Transverse colon (tissue), 4 donors: Measurements from ENCODE around the gene STK32C. TPM values are rescaled to one million over a fixed set of nuclear protein-coding genes. Genes with fewer than 3 reads are reported as not detected.

Source experiments
- DNase-seq: peaks from one replicate; pipeline ENCODE4 v3.0.0-alpha.2; 2019
- H3K27ac ChIP-seq, 4 donors: fragments of 200-600 bp; sonication (generic); 2 replicates each; pipeline ENCODE4 v1.5.1; 2016 to 2018; ENCODE audit warnings: inconsistent platforms in 4 of 4
- H3K27me3 ChIP-seq: fragments of 200-600 bp; sonication (generic); 2 replicates; pipeline ENCODE4 v1.5.1; 2017; ENCODE audit warnings: inconsistent platforms
- H3K36me3 ChIP-seq, 4 donors: fragments of 200-600 bp; sonication (generic); 2 replicates each; pipeline ENCODE4 v1.5.1; 2017 to 2019; ENCODE audit warnings: inconsistent platforms in 4 of 4
- H3K4me1 ChIP-seq, 4 donors: fragments of 200-600 bp; sonication (generic); 2 replicates each; pipeline ENCODE4 v1.5.1; 2017 to 2020; ENCODE audit warnings: inconsistent platforms in 4 of 4
- H3K4me3 ChIP-seq, 4 donors: fragments of 200-600 bp; sonication (generic); 1 replicate in 1 of 4; 2 replicates in 3 of 4; pipeline versions ENCODE4 v1.5.1 to v1.6.1; 2017 to 2019; ENCODE audit warnings: inconsistent platforms in 4 of 4
- H3K9me3 ChIP-seq, 2 donors: fragments of 200-600 bp; sonication (generic); 2 replicates each; pipeline ENCODE4 v1.5.1; 2017 to 2019; ENCODE audit warnings: inconsistent platforms in 2 of 2
- EP300 ChIP-seq: sonication (generic); formaldehyde crosslinking; IDR thresholded peaks from one replicate; pipeline ENCODE4 v1.6.1; 2017; ENCODE audit warnings: antibody characterized with exemption, low read depth
- POLR2A ChIP-seq: fragments of 450-650 bp; IDR thresholded peaks from one replicate; pipeline ENCODE4 v1.6.1; 2016; ENCODE audit warnings: antibody characterized with exemption, mild to moderate bottlenecking, moderate library complexity
- POLR2AphosphoS5 ChIP-seq, 3 donors: sonication (generic); formaldehyde crosslinking; IDR thresholded peaks; one replicate each; pipeline ENCODE4 v1.6.1; 2016; ENCODE audit warnings: antibody characterized with exemption in 3 of 3
- WGBS, 2 donors: methylation state at CpG; one replicate each; pipeline ENCODE4 v1.1.5; 2018; ENCODE audit warnings: low coverage in 1 of 2; 5-methylcytosine and 5-hydroxymethylcytosine counted together
- in situ Hi-C, 4 donors: fragments of 200-750 bp; cut with MboI; loops; one replicate each; pipeline versions ENCODE4 v1.15.0 to v1.15.1; 2017; ENCODE audit warnings: low sequenced_read_pairs in 3 of 4, low pct_ligation_motif_present in 1 of 4, low pct_unique_long_range_greater_than_20kb in 1 of 4
- intact Hi-C: fragments of 100-400 bp; cut with DNase I; formaldehyde crosslinking; loops from one replicate; pipeline ENCODE4 v1.15.1; 2023; ENCODE audit warnings: low total_unique reads
- total RNA-seq, 4 donors: library from RNA; depleted of rRNA; stranded (reverse); fragments of >200 nt; gene quantifications; one replicate each; pipeline ENCODE4 v1.1.0, GENCODE V29; 2016
- TF ChIP-seq, protein P1 (sequence below), 5 experiments: fragments of 200-600 bp in 3 of 5; fragments of 450-650 bp in 2 of 5; sonication (generic) in 3 of 5; IDR thresholded peaks; 1 replicate in 2 of 5; 2 replicates in 3 of 5; pipeline ENCODE4 v1.5.1; 2016 to 2017; ENCODE audit warnings: antibody characterized with exemption in 5 of 5, inconsistent platforms in 3 of 5, mild to moderate bottlenecking in 2 of 5, moderate library complexity in 1 of 5

The STK32C gene
- total RNA-seq, 4 donors from 2014 or later: 2.2 to 7.8 (median 3.7) TPM; not detected in 1

DNA sequence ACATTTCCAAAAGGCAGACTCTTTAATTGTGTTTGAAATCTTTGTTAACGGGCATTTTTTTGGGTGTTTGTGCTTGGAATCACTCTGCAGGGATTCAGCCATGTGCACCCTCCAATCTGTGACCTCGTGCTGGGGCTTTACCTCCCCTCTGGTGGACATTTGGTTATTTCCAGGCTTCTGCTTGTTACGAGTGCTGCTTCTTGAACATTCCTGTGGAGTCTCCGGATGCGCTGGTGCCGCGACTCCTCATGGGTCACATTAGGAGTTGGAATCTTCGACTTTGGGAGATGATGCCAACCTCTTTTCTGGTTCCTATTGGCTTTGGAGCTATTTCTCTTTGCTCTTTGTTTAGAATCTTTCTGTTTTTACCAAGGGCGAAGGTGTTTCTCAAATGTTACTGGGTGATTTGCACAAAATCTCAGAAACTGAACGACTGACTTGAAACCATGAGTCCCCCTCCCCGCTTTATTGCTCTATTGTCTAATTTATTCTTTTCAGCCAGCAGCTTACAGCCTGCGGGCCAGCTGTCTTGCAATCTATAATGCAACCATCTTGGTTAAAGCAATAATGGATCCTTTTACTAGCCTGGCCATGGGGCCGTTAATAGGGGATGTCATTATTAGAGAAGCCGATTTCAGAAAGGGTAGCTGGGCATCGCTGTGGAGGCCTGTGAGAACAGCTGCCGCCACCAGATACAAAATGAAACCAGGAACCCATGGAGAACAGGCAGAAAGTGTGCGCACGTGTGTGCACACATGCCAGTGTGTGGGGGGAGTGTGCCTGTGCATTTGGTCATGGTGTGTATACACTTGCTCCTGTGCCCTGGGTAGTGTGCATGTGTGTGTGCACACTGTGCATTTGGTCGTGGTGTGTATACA lies 130.9 kb downstream of the STK32C start:
- TF ChIP-seq EP300: no peak
- TF ChIP-seq, protein P1, sequence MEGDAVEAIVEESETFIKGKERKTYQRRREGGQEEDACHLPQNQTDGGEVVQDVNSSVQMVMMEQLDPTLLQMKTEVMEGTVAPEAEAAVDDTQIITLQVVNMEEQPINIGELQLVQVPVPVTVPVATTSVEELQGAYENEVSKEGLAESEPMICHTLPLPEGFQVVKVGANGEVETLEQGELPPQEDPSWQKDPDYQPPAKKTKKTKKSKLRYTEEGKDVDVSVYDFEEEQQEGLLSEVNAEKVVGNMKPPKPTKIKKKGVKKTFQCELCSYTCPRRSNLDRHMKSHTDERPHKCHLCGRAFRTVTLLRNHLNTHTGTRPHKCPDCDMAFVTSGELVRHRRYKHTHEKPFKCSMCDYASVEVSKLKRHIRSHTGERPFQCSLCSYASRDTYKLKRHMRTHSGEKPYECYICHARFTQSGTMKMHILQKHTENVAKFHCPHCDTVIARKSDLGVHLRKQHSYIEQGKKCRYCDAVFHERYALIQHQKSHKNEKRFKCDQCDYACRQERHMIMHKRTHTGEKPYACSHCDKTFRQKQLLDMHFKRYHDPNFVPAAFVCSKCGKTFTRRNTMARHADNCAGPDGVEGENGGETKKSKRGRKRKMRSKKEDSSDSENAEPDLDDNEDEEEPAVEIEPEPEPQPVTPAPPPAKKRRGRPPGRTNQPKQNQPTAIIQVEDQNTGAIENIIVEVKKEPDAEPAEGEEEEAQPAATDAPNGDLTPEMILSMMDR (IDR thresholded peaks at IDR 0.05): no peak
- TF ChIP-seq POLR2AphosphoS5 (IDR thresholded peaks at IDR 0.05): no peak
- no peak for TF ChIP-seq POLR2A
- H3K9me3 ChIP-seq: no peaks in the 10 kb centered on the region
- H3K4me1 ChIP-seq: no peaks in the 10 kb centered on the region
- no peak for DNase-seq
- H3K27ac ChIP-seq: no peak overlapping the region
- peaks cover 42% of the 10 kb centered on the region for H3K27me3 ChIP-seq
- 36 to 68% methylated on average over 5 to 19 of the region's 19 CpGs for WGBS, 2 donors
- intact Hi-C loops (no loop called here), in situ Hi-C loops (no loop called here)
- H3K36me3 ChIP-seq: no peaks in the 10 kb centered on the region
- H3K4me3 ChIP-seq: no peak overlapping the region

DNA sequence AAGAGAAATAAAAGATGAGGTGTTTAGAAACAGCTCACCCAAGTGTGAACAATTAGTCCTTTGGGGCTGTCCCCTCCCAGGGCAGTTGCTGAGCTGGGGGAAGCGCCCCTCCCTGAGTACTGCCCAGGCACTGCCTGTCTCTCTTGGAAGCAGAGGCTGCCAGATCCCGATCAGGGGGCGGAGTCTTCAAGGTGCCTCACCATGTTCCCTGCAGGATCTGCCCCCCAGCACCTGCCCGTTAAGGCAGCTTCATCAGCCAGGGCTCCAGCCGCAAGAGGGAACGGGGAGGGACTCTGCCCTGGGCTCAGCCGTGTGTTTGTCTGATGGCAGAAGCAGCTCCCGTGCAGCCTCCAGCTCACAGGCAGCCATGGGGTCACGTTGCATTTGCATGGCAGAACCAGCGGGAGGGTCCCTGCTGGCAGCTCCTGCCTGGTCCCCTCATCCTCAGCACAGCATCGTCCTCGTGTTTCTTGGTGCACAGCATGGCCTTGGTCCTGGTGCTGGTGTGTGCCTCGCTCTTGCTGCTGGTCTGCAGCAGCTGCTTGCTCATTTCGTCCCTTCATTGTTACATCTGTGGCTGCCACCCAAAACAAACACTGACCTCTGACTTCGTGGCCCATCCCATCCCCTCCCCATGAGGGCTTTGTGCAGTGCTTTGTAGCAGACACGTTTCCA lies 131.7 kb downstream of the STK32C start:
- Histone ChIP-seq H3K4me1 (no peaks in the 10 kb centered on the region), H3K36me3 (no peaks in the 10 kb centered on the region), H3K27me3 (peaks cover 39% of the 10 kb centered on the region), H3K4me3 (no peak overlapping the region), H3K27ac (no peak overlapping the region), H3K9me3 (no peaks in the 10 kb centered on the region)
- TF ChIP-seq, protein P1 (IDR thresholded peaks at IDR 0.05): no peak
- no peak for TF ChIP-seq POLR2AphosphoS5 (IDR thresholded peaks at IDR 0.05)
- no peak for TF ChIP-seq EP300
- no peak for TF ChIP-seq POLR2A
- 15% methylated on average over 10 of the region's 16 CpGs; no CpG with 5 or more reads in 1 of the 2 donors for WGBS, 2 donors
- no peak for DNase-seq
- intact Hi-C loops: no loop called here
- in situ Hi-C loops: no loop called here

DNA sequence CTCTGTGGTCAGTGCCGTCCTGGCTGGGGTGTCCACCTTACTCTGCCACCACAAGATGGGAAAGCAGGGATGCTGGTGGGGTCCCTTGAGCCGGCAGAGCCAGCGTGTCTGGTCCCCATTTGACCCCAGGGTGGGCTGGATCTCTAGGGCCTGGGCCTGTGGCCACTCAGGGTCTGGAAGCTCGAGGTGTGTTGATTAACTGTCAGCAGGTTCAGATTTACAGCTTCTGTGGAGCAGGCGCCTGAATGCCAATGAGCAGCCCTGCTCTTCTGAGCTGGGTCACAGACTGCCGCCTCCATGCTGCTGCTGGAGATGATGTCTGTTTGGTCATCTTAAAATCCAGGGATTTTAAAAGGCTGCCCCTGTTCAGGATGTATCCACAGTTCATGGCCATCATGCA lies 132.3 kb downstream of the STK32C start:
- no peaks in the 10 kb centered on the region for H3K9me3 ChIP-seq
- H3K27ac ChIP-seq: no peak overlapping the region
- WGBS, 2 donors: 44% methylated on average over 6 of the region's 6 CpGs; no CpG with 5 or more reads in 1 of the 2 donors
- H3K4me3 ChIP-seq: no peak overlapping the region
- H3K27me3 ChIP-seq: peaks cover 39% of the 10 kb centered on the region
- no peaks in the 10 kb centered on the region for H3K4me1 ChIP-seq
- H3K36me3 ChIP-seq: no peaks in the 10 kb centered on the region
- in situ Hi-C loops (no loop called here), intact Hi-C loops (no loop called here)
- TF ChIP-seq, protein P1 (IDR thresholded peaks at IDR 0.05): no peak
- TF ChIP-seq POLR2AphosphoS5 (IDR thresholded peaks at IDR 0.05) (no peak), POLR2A (no peak)
- DNase-seq: no peak

DNA sequence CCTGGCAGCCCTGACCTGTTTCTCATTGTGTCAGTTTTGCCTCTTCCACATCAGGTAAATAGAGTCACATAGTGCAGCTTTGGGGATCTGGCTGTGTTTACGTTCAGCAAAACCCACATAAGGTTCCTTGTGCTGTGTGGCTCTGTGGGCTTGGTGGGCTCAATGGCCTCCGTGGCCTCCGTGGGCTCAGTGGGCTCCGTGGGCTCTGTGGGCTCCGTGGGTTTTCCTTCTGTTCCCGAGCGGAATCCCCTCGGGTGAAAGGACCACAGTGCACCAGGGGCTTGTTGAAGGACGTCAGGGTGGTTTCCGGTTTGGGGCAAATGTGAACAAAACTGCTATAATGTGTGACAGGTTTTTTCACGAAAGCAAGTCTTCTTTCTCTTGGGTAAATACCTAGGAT lies 133.5 kb downstream of the STK32C start:
- Histone ChIP-seq H3K4me3 (no peak overlapping the region), H3K27me3 (peaks cover 39% of the 10 kb centered on the region), H3K27ac (no peak overlapping the region), H3K4me1 (no peaks in the 10 kb centered on the region), H3K36me3 (no peaks in the 10 kb centered on the region), H3K9me3 (no peaks in the 10 kb centered on the region)
- whole genome bisulfite sequencing, 2 donors: 91% methylated on average over 11 of the region's 11 CpGs; no CpG with 5 or more reads in 1 of the 2 donors
- intact Hi-C loops (no loop called here), in situ Hi-C loops (no loop called here)
- no peak for DNase-seq
- TF ChIP-seq, protein P1 (IDR thresholded peaks at IDR 0.05): no peak
- TF ChIP-seq EP300 (no peak), POLR2AphosphoS5 (IDR thresholded peaks at IDR 0.05) (no peak), POLR2A (no peak)
